ENCODE results near the gene LIPT2.

DNA sequence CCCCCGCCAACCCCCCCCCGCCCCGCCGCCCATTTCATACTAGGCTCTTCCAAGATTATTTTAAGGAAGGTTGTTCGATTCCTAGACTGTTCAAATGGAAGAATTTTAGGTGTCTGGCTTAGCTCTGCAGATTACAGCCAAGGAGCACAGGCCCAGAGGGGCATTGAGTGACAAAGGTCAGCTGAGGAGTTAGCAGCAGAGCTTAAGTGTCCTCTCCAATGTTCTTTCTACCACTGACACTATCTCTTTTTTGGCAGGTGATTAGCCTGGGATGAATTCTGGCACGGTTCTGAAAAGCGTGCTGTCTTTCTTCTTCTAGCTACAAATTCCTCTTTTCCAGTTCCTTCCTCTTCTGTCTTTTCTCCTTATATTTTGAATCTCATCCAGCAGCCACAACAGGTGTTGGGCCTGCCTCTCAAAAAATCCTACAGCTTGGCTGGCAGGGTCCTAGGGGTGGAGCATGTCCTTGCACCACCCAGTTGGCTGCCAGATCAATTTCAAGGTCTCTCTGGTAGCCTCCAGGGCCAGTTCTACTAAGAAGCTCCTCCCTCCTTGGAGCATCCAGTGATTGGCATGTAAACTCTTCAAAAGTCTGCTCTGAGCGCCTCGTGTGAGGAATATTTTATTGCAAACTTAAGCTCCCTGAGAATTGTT lies 49.2 kb downstream of the LIPT2 start:
- TF ChIP-seq BHLHE40 (IDR thresholded peaks at IDR 0.05; ENCODE audit: borderline replicate concordance) (no peak), SUZ12 (IDR thresholded peaks at IDR 0.05) (no peak), CTBP1 (IDR thresholded peaks at IDR 0.05; ENCODE audit: borderline replicate concordance) (no peak), SP1 (IDR thresholded peaks at IDR 0.05) (no peak), NFRKB (IDR thresholded peaks at IDR 0.05) (no peak), TARDBP (IDR thresholded peaks at IDR 0.05) (no peak), HDGF (IDR thresholded peaks at IDR 0.05; ENCODE audit: borderline replicate concordance) (no peak), FOXK2 (IDR thresholded peaks at IDR 0.05) (no peak), ARNT (IDR thresholded peaks at IDR 0.05) (no peak), ZNF384 (IDR thresholded peaks at IDR 0.05) (no peak), FOXA1 (IDR thresholded peaks at IDR 0.05) (no peak), LEF1 (IDR thresholded peaks at IDR 0.05; ENCODE audit: borderline replicate concordance) (no peak)
- TF ChIP-seq, protein P1, sequence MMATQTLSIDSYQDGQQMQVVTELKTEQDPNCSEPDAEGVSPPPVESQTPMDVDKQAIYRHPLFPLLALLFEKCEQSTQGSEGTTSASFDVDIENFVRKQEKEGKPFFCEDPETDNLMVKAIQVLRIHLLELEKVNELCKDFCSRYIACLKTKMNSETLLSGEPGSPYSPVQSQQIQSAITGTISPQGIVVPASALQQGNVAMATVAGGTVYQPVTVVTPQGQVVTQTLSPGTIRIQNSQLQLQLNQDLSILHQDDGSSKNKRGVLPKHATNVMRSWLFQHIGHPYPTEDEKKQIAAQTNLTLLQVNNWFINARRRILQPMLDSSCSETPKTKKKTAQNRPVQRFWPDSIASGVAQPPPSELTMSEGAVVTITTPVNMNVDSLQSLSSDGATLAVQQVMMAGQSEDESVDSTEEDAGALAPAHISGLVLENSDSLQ (IDR thresholded peaks at IDR 0.05): no peak
